Activated naive CD8-positive, alpha-beta T cell treated with anti-CD3 and anti-CD28 coated beads, Interleukin-2, amount 50 U/mL, for 24 hours (primary cell): ENCODE data around the gene C1QTNF8.

Source experiments
- ATAC-seq: fragments of 150-1000 bp; cut with Tn5 transposase; one replicate; pipeline ENCODE4 v1.10.0; 2021
- DNase-seq: peaks from one replicate; pipeline ENCODE4 v3.0.0; 2021
- H3K27ac Mint-ChIP-seq: one replicate; pipeline ENCODE4 v1.8.0; 2021; ENCODE audit warnings: mild to moderate bottlenecking, mixed read lengths
- H3K27me3 Mint-ChIP-seq: one replicate; pipeline ENCODE4 v1.8.0; 2021; ENCODE audit warnings: mixed read lengths
- H3K36me3 Mint-ChIP-seq: one replicate; pipeline ENCODE4 v1.8.0; 2021; ENCODE audit warnings: low read depth, mixed read lengths
- H3K4me1 Mint-ChIP-seq: one replicate; pipeline ENCODE4 v1.8.0; 2021; ENCODE audit warnings: mixed read lengths
- H3K4me3 Mint-ChIP-seq: one replicate; pipeline ENCODE4 v1.8.0; 2021; ENCODE audit warnings: mild to moderate bottlenecking, moderate library complexity, mixed read lengths
- H3K9me3 Mint-ChIP-seq: one replicate; pipeline ENCODE4 v1.8.0; 2021; ENCODE audit warnings: mixed read lengths

C1QTNF8 gene

GRCh38 chr16:1096169-1097082 is at the start of gene C1QTNF8:
Gene C1QTNF8, minus strand, starts transcription at chr16:1096244. Its CDS starts 1,322 bp downstream, at chr16:1094922.
- Mint-ChIP-seq H3K27ac (no peak within 1 kb of the TSS), H3K27me3 (no peaks in the 10 kb centered on the region), H3K36me3 (no peaks in the 10 kb centered on the region), H3K9me3 (no peaks in the 10 kb centered on the region), H3K4me3 (no peak within 1 kb of the TSS), H3K4me1 (no peaks in the 10 kb centered on the region)
- no peak for DNase-seq
- ATAC-seq = no peak

DNA sequence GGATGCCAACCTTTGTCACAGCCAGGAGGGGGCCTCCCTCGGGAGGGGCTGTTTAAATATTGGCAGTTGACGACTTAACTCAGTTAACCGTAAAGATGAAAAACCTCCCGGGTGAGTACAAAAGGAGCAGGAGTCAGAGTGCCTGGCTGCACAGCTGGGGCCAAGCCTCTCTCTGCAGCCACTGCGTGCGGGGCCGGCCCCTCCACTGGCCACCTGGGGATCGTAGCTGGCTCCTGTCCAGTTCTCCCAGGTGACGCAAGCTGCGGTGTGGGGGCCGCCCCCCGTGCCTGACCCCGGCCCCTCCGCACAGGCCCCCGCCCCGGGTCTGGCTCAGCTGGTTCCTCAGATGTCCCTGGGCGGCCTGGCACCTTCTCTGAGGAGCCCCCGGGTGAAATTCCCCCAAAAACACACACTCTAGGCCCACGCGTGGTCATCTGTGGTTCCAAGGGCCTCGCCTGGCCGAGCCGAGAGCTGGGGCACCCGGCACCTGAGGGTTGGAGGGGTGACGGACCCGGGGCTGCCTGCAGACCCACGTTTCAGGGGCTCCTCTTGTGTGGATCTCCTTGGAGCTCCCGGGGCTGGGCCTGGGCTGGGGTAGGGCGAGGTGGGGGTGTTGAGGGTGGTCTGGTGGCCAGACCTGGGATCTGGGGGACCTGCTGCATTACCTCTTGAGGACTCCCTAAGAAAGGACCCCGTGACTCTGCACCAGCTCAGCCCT is 49.5 kb upstream of the C1QTNF8 start:
- no peak for ATAC-seq
- Mint-ChIP-seq H3K36me3 (no peaks in the 10 kb centered on the region), H3K4me1 (no peaks in the 10 kb centered on the region), H3K27ac (no peak overlapping the region), H3K9me3 (no peaks in the 10 kb centered on the region), H3K27me3 (no peaks in the 10 kb centered on the region), H3K4me3 (no peak overlapping the region)
- no peak for DNase-seq

- Mint-ChIP-seq H3K4me3 (no peak overlapping the region), H3K27me3 (no peaks in the 10 kb centered on the region), H3K27ac (no peak overlapping the region), H3K36me3 (no peaks in the 10 kb centered on the region), H3K9me3 (no peaks in the 10 kb centered on the region), H3K4me1 (no peaks in the 10 kb centered on the region)
- no peak for DNase-seq
- ATAC-seq = no peak
Measured at GRCh38 chr16:1144476-1145382, 48.7 kb upstream of the C1QTNF8 start.

- Mint-ChIP-seq H3K4me3 (no peak overlapping the region), H3K4me1 (no peaks in the 10 kb centered on the region), H3K9me3 (no peaks in the 10 kb centered on the region), H3K27ac (no peak overlapping the region), H3K36me3 (no peaks in the 10 kb centered on the region), H3K27me3 (peaks cover under 1% of the 10 kb centered on the region)
- DNase-seq = no peak
- ATAC-seq = no peak
Measured at GRCh38 chr16:1143761-1144450, 47.9 kb upstream of the C1QTNF8 start.

GRCh38 chr16:1142911-1143310 is 46.9 kb upstream of the C1QTNF8 start:
- ATAC-seq (no peak), DNase-seq (no peak)
- H3K27me3 Mint-ChIP-seq = peaks cover 2% of the 10 kb centered on the region
- no peak overlapping the region for H3K27ac Mint-ChIP-seq
- H3K4me1 Mint-ChIP-seq = no peaks in the 10 kb centered on the region
- H3K4me3 Mint-ChIP-seq = no peak overlapping the region
- no peaks in the 10 kb centered on the region for H3K36me3 Mint-ChIP-seq
- H3K9me3 Mint-ChIP-seq = no peaks in the 10 kb centered on the region

DNA sequence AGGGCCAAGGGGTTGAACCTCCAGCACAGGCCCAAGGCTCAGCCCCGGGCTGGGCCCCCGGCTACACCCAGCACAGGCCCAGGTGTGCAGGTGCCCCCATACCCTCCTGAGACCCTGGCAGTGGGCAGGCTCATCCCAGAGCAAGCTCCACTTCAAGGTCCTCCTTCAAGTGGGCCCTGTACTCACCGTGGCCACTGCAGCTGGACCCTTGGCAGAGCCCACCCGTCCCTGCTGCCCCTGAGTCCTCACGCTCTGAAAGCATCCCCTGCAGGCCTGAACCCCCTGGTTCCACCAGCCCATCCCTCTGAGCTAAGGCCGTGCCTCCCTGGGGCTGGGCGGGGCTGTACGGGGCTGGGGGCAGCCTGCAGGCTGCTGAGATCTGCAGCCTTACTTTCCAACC is 45.7 kb upstream of the C1QTNF8 start:
- Mint-ChIP-seq H3K4me3 (no peak overlapping the region), H3K27me3 (peaks cover 4% of the 10 kb centered on the region), H3K9me3 (no peaks in the 10 kb centered on the region), H3K4me1 (no peaks in the 10 kb centered on the region), H3K27ac (no peak overlapping the region), H3K36me3 (no peaks in the 10 kb centered on the region)
- no peak for ATAC-seq
- DNase-seq = no peak

DNA sequence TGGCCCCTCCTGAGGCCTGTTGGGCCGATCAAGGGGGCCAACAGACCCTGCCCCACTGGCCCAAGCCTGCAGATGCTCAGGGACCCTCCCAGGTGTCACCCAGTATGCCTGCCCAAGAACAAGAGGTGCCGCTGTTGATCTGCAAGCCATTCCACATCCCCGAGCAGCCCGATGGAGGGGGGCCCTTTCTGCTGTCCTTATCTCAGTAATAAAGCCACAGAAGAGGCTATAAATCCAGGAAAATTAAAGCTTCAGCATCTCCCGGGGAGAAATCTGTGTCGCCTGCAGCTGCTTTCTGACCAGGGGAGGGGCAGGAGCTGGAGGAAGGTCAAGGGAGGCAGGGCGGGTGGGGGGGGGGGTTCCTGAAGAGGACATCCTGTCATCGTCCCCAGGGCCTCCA is 45.1 kb upstream of the C1QTNF8 start:
- Mint-ChIP-seq H3K4me3 (no peak overlapping the region), H3K4me1 (no peaks in the 10 kb centered on the region), H3K9me3 (no peaks in the 10 kb centered on the region), H3K27ac (no peak overlapping the region), H3K36me3 (no peaks in the 10 kb centered on the region), H3K27me3 (peaks cover 5% of the 10 kb centered on the region)
- no peak for ATAC-seq
- DNase-seq = no peak

GRCh38 chr16:1140582-1141162 is 44.6 kb upstream of the C1QTNF8 start:
- DNase-seq (no peak), ATAC-seq (no peak)
- H3K27ac Mint-ChIP-seq = no peak overlapping the region
- no peaks in the 10 kb centered on the region for H3K9me3 Mint-ChIP-seq
- H3K36me3 Mint-ChIP-seq = no peaks in the 10 kb centered on the region
- H3K4me3 Mint-ChIP-seq = no peak overlapping the region
- H3K27me3 Mint-ChIP-seq = peaks cover 6% of the 10 kb centered on the region
- no peaks in the 10 kb centered on the region for H3K4me1 Mint-ChIP-seq

DNA sequence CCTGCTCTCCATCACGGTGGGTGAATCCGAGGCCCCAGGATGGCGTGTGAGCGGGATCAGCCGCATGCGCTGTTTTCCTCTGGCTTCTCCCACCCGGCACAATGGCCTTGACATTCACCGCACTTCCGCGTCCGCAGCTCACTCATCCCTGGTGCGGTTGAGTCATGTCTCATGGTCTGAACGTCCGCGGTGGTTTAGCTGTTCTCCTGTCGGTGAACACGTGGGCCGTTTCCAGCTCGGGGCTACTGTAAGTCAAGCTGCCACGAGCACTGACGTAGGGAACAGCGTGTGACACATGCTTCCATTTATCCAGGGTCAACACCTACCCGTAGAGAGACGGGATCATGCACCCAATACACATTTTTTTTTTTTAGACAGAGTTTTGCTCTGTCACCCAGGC is 41.6 kb upstream of the C1QTNF8 start:
- H3K4me1 Mint-ChIP-seq = no peaks in the 10 kb centered on the region
- H3K36me3 Mint-ChIP-seq = no peaks in the 10 kb centered on the region
- DNase-seq (no peak), ATAC-seq (no peak)
- H3K9me3 Mint-ChIP-seq = no peaks in the 10 kb centered on the region
- no peak overlapping the region for H3K4me3 Mint-ChIP-seq
- H3K27ac Mint-ChIP-seq = no peak overlapping the region
- peaks cover 6% of the 10 kb centered on the region for H3K27me3 Mint-ChIP-seq

DNA sequence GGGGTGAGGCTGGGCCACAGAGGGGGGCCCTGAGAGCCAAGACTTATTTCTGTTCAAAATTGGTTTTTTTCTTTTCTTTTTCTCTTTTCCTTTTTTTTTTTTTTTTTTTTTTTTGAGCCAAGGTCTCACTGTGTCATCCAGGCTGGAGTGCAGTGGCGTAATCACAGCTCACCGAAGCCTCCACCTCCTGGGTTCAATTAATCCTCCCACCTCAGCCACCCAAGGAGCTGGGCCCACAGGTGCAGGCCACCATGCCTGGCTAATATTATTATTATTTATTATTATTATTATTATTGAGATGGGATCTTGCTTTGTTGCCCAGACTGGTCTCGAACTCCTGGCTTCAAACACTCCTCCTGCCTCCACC is 39.4 kb upstream of the C1QTNF8 start:
- DNase-seq = no peak
- H3K9me3 Mint-ChIP-seq = no peaks in the 10 kb centered on the region
- no peak for ATAC-seq
- H3K27ac Mint-ChIP-seq = no peak overlapping the region
- no peaks in the 10 kb centered on the region for H3K4me1 Mint-ChIP-seq
- no peak overlapping the region for H3K4me3 Mint-ChIP-seq
- no peaks in the 10 kb centered on the region for H3K36me3 Mint-ChIP-seq
- H3K27me3 Mint-ChIP-seq = peaks cover 6% of the 10 kb centered on the region

- peaks cover 6% of the 10 kb centered on the region for H3K27me3 Mint-ChIP-seq
- no peaks in the 10 kb centered on the region for H3K4me1 Mint-ChIP-seq
- H3K9me3 Mint-ChIP-seq = no peaks in the 10 kb centered on the region
- H3K36me3 Mint-ChIP-seq = no peaks in the 10 kb centered on the region
- H3K27ac Mint-ChIP-seq = no peak overlapping the region
- no peak for ATAC-seq
- no peak for DNase-seq
- H3K4me3 Mint-ChIP-seq = no peak overlapping the region
Measured at GRCh38 chr16:1134776-1135458, 38.9 kb upstream of the C1QTNF8 start.

- Mint-ChIP-seq H3K4me3 (no peak overlapping the region), H3K36me3 (no peaks in the 10 kb centered on the region), H3K27me3 (peaks cover 6% of the 10 kb centered on the region), H3K4me1 (no peaks in the 10 kb centered on the region), H3K27ac (no peak overlapping the region), H3K9me3 (no peaks in the 10 kb centered on the region)
- DNase-seq = no peak
- ATAC-seq = no peak
Measured at GRCh38 chr16:1133810-1134520, 37.9 kb upstream of the C1QTNF8 start.

DNA sequence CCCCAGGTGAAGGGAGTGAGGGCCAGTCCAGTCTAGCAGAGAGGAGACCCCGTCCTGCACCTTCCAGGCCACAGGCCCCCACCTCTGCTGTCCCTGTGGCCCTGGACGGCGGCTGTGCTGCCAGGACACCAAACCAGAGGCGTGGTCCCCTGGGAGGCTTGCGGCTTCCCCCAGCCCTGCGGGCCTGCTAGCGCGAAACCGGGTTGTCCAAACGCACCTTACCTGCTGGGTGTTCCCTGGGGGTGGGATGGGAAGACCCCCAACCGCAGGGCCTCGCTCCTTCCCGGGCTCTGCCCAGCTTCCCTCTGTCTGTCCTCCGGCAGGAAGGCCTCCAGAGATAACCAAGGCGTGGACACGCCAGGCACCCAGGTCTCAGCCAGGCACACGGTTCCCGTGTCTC is 37.2 kb upstream of the C1QTNF8 start:
- no peaks in the 10 kb centered on the region for H3K36me3 Mint-ChIP-seq
- H3K27me3 Mint-ChIP-seq = peaks cover 4% of the 10 kb centered on the region

More for the DNA sequence above, 37.2 kb upstream of the C1QTNF8 start:
- H3K27ac Mint-ChIP-seq = no peak overlapping the region
- ATAC-seq (no peak), DNase-seq (no peak)
- H3K4me1 Mint-ChIP-seq = no peaks in the 10 kb centered on the region
- H3K9me3 Mint-ChIP-seq = no peaks in the 10 kb centered on the region
- no peak overlapping the region for H3K4me3 Mint-ChIP-seq
